Measurements from ENCODE around the gene RIBC1.
A peak's percentile ranks its signal among the peaks of the same experiment; 100 is the strongest.

RIBC1 gene

GRCh38 chrX:53422861-53423306 is at the start of gene RIBC1:
TSS of gene RIBC1 (plus strand) at chrX:53422873. CDS start at chrX:53426277, 3,404 bp downstream.
- peaks cover 18% of the 10 kb centered on the region for H3K36me3 Mint-ChIP-seq (ENCODE audit: low read depth)
- intact Hi-C loops (cut with micrococcal nuclease), result loop anchor here (1.0 kb wide), 1 partner anchor 11 kb away; the partner anchor contains the start of gene HSD17B10
- peaks cover 26% of the 10 kb centered on the region for H3K4me1 Mint-ChIP-seq (ENCODE audit: low read depth)
- H3K27ac Mint-ChIP-seq, result peak within 1 kb of the TSS; percentile 92
- H3K9me3 Mint-ChIP-seq, result no peaks in the 10 kb centered on the region
- H3K27me3 Mint-ChIP-seq, result no peaks in the 10 kb centered on the region
- H3K4me3 Mint-ChIP-seq, result peak within 1 kb of the TSS; percentile 96

DNA sequence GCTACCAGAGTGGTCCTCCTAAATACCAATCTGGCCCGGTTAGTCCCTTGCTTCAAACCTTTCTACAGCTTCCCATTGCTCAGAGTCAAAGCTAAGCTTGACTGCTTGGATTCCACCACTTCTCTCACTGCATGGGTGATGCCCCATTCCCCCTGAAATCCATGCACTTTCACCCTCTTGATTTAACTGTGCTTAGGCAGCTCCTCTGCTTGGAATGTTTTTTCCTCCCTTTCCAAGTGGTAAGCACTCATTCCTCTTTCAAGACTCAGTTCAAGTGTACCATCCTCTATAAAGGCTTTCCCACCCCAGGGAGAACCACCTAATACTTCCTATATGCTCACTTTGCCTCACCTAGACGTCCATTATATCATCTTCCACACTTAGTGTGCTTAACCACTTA is 49.4 kb upstream of the RIBC1 start:
- peak overlapping the region; percentile 62 for H3K27ac Mint-ChIP-seq
- peaks cover 10% of the 10 kb centered on the region for H3K36me3 Mint-ChIP-seq (ENCODE audit: low read depth)

GRCh38 chrX:53374222-53374820 is 48.4 kb upstream of the RIBC1 start:
- Mint-ChIP-seq H3K9me3 (no peaks in the 10 kb centered on the region), H3K27me3 (no peaks in the 10 kb centered on the region), H3K4me3 (peak overlapping the region; percentile 37), H3K36me3 (ENCODE audit: low read depth) (peaks cover 17% of the 10 kb centered on the region), H3K4me1 (ENCODE audit: low read depth) (peaks cover 30% of the 10 kb centered on the region), H3K27ac (peak overlapping the region; percentile 77)
- intact Hi-C loops (cut with micrococcal nuclease), result loop anchor here (10.0 kb wide), 2 partner anchors 50 to 90 kb away; partner anchors contain the start of gene IQSEC2

More for the DNA sequence above, 49.4 kb upstream of the RIBC1 start:
- intact Hi-C loops (cut with micrococcal nuclease), result loop anchor here (10.0 kb wide), 2 partner anchors 49 to 89 kb away; partner anchors contain the start of gene IQSEC2
- Mint-ChIP-seq H3K27me3 (no peaks in the 10 kb centered on the region), H3K9me3 (no peaks in the 10 kb centered on the region), H3K4me1 (ENCODE audit: low read depth) (peaks cover 30% of the 10 kb centered on the region), H3K4me3 (no peak overlapping the region)

DNA sequence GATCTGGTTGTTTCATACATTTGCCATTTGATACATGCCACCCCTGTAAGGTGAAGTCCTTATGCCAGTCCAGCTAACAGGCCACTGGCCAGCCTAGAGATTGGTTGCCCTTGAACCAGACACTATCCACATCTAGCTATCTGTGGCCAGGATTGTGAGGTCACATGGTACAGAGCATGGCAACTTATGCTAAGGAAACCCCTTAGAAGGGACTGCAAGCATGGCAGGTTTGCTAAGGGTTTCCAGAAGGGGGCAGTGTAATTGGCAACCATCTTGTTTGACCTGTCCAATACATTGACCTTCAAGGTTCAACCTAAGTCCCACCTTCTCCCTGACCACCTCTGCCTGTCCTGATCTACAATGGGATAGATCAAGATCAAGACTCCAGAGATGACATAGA is 47.8 kb upstream of the RIBC1 start:
- no peak overlapping the region for H3K4me3 Mint-ChIP-seq
- H3K4me1 Mint-ChIP-seq (ENCODE audit: low read depth), result peaks cover 30% of the 10 kb centered on the region
- intact Hi-C loops (cut with micrococcal nuclease), result loop anchor here (10.0 kb wide), 2 partner anchors 50 to 90 kb away; partner anchors contain the start of gene IQSEC2
- no peaks in the 10 kb centered on the region for H3K27me3 Mint-ChIP-seq
- H3K27ac Mint-ChIP-seq, result peak overlapping the region; percentile 77
- peaks cover 23% of the 10 kb centered on the region for H3K36me3 Mint-ChIP-seq (ENCODE audit: low read depth)
- H3K9me3 Mint-ChIP-seq, result no peaks in the 10 kb centered on the region

DNA sequence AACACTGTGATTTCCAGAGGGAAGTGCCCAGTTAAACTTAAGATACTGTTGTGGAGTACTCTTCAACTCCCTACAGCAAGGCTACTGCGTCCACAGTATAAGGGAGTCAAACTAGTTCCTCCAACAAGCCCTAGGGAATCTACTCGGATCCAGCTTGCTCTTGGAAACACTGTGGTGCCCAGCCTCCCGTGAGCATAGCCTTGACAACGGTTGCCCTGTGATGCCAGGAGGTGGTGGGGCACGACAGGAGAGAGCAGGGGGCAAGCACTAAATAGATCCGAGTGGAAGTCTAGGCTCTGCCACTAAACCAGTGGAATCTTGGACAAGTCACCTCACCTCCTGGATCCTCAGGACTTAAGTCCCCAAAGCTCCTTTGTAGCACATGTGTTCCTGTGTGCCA is 45.8 kb upstream of the RIBC1 start:
- peaks cover 30% of the 10 kb centered on the region for H3K4me1 Mint-ChIP-seq (ENCODE audit: low read depth)
- no peaks in the 10 kb centered on the region for H3K27me3 Mint-ChIP-seq
- H3K27ac Mint-ChIP-seq, result no peak overlapping the region
- intact Hi-C loops (cut with micrococcal nuclease), result loop anchor here (10.0 kb wide), 2 partner anchors 52 to 92 kb away; partner anchors contain the start of gene IQSEC2
- no peak overlapping the region for H3K4me3 Mint-ChIP-seq
- H3K9me3 Mint-ChIP-seq, result no peaks in the 10 kb centered on the region
- peaks cover 43% of the 10 kb centered on the region for H3K36me3 Mint-ChIP-seq (ENCODE audit: low read depth)

- Mint-ChIP-seq H3K27ac (no peak overlapping the region), H3K27me3 (no peaks in the 10 kb centered on the region), H3K4me3 (no peak overlapping the region), H3K9me3 (no peaks in the 10 kb centered on the region), H3K4me1 (ENCODE audit: low read depth) (peaks cover 30% of the 10 kb centered on the region), H3K36me3 (ENCODE audit: low read depth) (peaks cover 49% of the 10 kb centered on the region)
- intact Hi-C loops (cut with micrococcal nuclease), result loop anchor here (10.0 kb wide), 2 partner anchors 53 to 93 kb away; partner anchors contain the start of gene IQSEC2
These were observed 45.2 kb upstream of the RIBC1 start for GRCh38 chrX:53377464-53377863.

DNA sequence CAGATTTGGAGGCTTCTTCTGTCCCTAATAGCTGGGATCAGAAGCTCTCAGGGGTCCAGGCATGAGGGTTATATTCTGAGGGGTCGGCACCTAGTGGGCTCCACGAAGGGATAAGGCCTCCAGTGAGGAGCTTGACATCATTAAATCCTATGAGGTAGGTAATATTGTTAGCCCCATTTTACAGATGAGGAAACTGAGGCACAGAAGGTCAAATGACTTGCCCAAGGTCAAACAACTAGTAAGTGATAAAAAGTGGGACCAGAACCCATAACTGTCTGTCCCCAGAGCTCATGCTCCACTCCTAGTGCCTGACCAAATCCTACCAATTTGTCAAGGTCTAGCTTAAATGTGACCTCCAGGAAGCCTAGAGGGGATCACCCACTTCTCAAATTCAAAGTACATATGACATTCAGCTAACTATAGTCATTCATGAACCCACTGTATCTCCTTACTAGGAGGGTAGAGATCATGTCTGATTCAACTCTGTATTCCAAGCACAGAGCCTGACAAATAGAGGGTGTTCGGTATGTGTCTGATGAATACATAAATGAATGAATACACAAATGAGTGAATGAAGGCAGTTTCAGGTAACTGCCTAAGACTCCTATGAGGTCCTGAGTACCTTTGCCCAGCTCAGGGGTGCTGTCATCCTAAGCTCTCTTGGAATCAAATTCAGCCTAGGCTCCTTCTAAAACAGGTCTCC is 43.5 kb upstream of the RIBC1 start:
- no peak overlapping the region for H3K27ac Mint-ChIP-seq
- peaks cover 20% of the 10 kb centered on the region for H3K4me1 Mint-ChIP-seq (ENCODE audit: low read depth)
- peaks cover 66% of the 10 kb centered on the region for H3K36me3 Mint-ChIP-seq (ENCODE audit: low read depth)
- no peak overlapping the region for H3K4me3 Mint-ChIP-seq
- H3K27me3 Mint-ChIP-seq, result no peaks in the 10 kb centered on the region
- H3K9me3 Mint-ChIP-seq, result no peaks in the 10 kb centered on the region
- intact Hi-C loops (cut with micrococcal nuclease), result loop anchor here (10.0 kb wide), 2 partner anchors 54 to 94 kb away; partner anchors contain the start of gene IQSEC2

- intact Hi-C loops (cut with micrococcal nuclease), result loop anchor here (10.0 kb wide), 2 partner anchors 55 to 95 kb away; partner anchors contain the start of gene IQSEC2
- H3K27me3 Mint-ChIP-seq, result no peaks in the 10 kb centered on the region
- no peaks in the 10 kb centered on the region for H3K9me3 Mint-ChIP-seq
- H3K36me3 Mint-ChIP-seq (ENCODE audit: low read depth), result peaks cover 72% of the 10 kb centered on the region
- peaks cover 14% of the 10 kb centered on the region for H3K4me1 Mint-ChIP-seq (ENCODE audit: low read depth)
- H3K4me3 Mint-ChIP-seq, result no peak overlapping the region
- no peak overlapping the region for H3K27ac Mint-ChIP-seq
These were observed 42.9 kb upstream of the RIBC1 start for GRCh38 chrX:53379747-53380146.

- no peak overlapping the region for H3K27ac Mint-ChIP-seq
- no peaks in the 10 kb centered on the region for H3K27me3 Mint-ChIP-seq
These were observed 39.1 kb upstream of the RIBC1 start for GRCh38 chrX:53383376-53384076.

GRCh38 chrX:53395605-53396298 is 26.9 kb upstream of the RIBC1 start:
- Mint-ChIP-seq H3K9me3 (no peaks in the 10 kb centered on the region), H3K36me3 (ENCODE audit: low read depth) (peaks cover 73% of the 10 kb centered on the region), H3K27ac (no peak overlapping the region), H3K4me1 (ENCODE audit: low read depth) (no peaks in the 10 kb centered on the region), H3K27me3 (no peaks in the 10 kb centered on the region), H3K4me3 (no peak overlapping the region)
- intact Hi-C loops (cut with micrococcal nuclease), result no loop called here

More at GRCh38 chrX:53383376-53384076, 39.1 kb upstream of the RIBC1 start:
- Mint-ChIP-seq H3K4me1 (ENCODE audit: low read depth) (no peaks in the 10 kb centered on the region), H3K9me3 (no peaks in the 10 kb centered on the region), H3K36me3 (ENCODE audit: low read depth) (peaks cover 72% of the 10 kb centered on the region), H3K4me3 (no peak overlapping the region)
- intact Hi-C loops (cut with micrococcal nuclease), result no loop called here

- Mint-ChIP-seq H3K4me1 (ENCODE audit: low read depth) (no peaks in the 10 kb centered on the region), H3K36me3 (ENCODE audit: low read depth) (peaks cover 87% of the 10 kb centered on the region), H3K27me3 (no peaks in the 10 kb centered on the region), H3K4me3 (no peak overlapping the region), H3K27ac (no peak overlapping the region), H3K9me3 (no peaks in the 10 kb centered on the region)
- intact Hi-C loops (cut with micrococcal nuclease), result no loop called here
These were observed 24.5 kb upstream of the RIBC1 start for GRCh38 chrX:53398216-53398615.

- intact Hi-C loops (cut with micrococcal nuclease), result no loop called here
- Mint-ChIP-seq H3K36me3 (ENCODE audit: low read depth) (peaks cover 89% of the 10 kb centered on the region), H3K4me1 (ENCODE audit: low read depth) (no peaks in the 10 kb centered on the region), H3K27me3 (no peaks in the 10 kb centered on the region), H3K27ac (no peak overlapping the region), H3K9me3 (no peaks in the 10 kb centered on the region), H3K4me3 (no peak overlapping the region)
These were observed 19.1 kb upstream of the RIBC1 start for GRCh38 chrX:53403535-53403934.

GRCh38 chrX:53412446-53412845 is 10.2 kb upstream of the RIBC1 start:
- Mint-ChIP-seq H3K4me3 (no peak overlapping the region), H3K4me1 (ENCODE audit: low read depth) (peaks cover 23% of the 10 kb centered on the region), H3K27ac (no peak overlapping the region), H3K9me3 (no peaks in the 10 kb centered on the region), H3K27me3 (no peaks in the 10 kb centered on the region), H3K36me3 (ENCODE audit: low read depth) (peaks cover 75% of the 10 kb centered on the region)
- intact Hi-C loops (cut with micrococcal nuclease), result no loop called here

All from dendritic cell treated with granulocyte-macrophage colony-stimulating factor and Interleukin-4, amounts not matched to agents 40 ng/mL and 50 ng/mL, for 4 days (primary cell).